Astrocyte (in vitro differentiated cells and primary cell): Measurements from ENCODE around the gene PPIP5K1.

ENCODE experiments used
- CTCF ChIP-seq: IDR thresholded peaks from 2 replicates; pipeline ENCODE4 v1.5.1; 2011; ENCODE audit warnings: low read depth, mild to moderate bottlenecking, inconsistent platforms, low read length, moderate library complexity; ENCODE audit not compliant: insufficient read depth
- EZH2 ChIP-seq: IDR thresholded peaks from 2 replicates; pipeline ENCODE4 v1.6.1; 2012; ENCODE audit warnings: mild to moderate bottlenecking, low read length, inconsistent platforms; ENCODE audit not compliant: insufficient read depth

- no peak for TF ChIP-seq EZH2
- no peak for TF ChIP-seq CTCF
Measured at GRCh38 chr15:43527802-43528541, 62.0 kb downstream of the PPIP5K1 start.
